GM12801 (cell line): Measurements from ENCODE around the gene F7.

Experiments used
- CTCF ChIP-seq: IDR thresholded peaks from one replicate; pipeline ENCODE4 v1.5.1; 2011; ENCODE audit warnings: control low read depth; ENCODE audit not compliant: insufficient read length; ENCODE audit errors: extremely low read depth

The F7 gene

GRCh38 chr13:113074876-113075275 lies 30.7 kb upstream of the F7 start:
- no peak for TF ChIP-seq CTCF

GRCh38 chr13:113075711-113076110 lies 29.9 kb upstream of the F7 start:
- TF ChIP-seq CTCF, result no peak

GRCh38 chr13:113076681-113077401 lies 28.8 kb upstream of the F7 start:
- no peak for TF ChIP-seq CTCF

- TF ChIP-seq CTCF, result no peak
Observed at GRCh38 chr13:113077566-113077952, 28.0 kb upstream of the F7 start.

GRCh38 chr13:113077953-113078901 lies 27.4 kb upstream of the F7 start:
- TF ChIP-seq CTCF, result no peak

- no peak for TF ChIP-seq CTCF
Observed at GRCh38 chr13:113078902-113079780, 26.4 kb upstream of the F7 start.

GRCh38 chr13:113080361-113080831 lies 25.2 kb upstream of the F7 start:
- TF ChIP-seq CTCF, result no peak
